Stomach (tissue), 4 donors: Measurements from ENCODE around the gene TRNT1.

Source experiments
- CTCF ChIP-seq, 7 experiments: fragments of 450-650 bp in 4 of 7; fragments of 200-600 bp in 3 of 7; sonication (generic) in 3 of 7; IDR thresholded peaks; one replicate each; pipeline ENCODE4 v1.5.1; 2016 to 2019; ENCODE audit warnings: antibody characterized with exemption in 7 of 7, control low read depth in 2 of 7, mild to moderate bottlenecking in 1 of 7
- EP300 ChIP-seq: sonication (generic); formaldehyde crosslinking; IDR thresholded peaks from one replicate; pipeline ENCODE4 v1.6.1; 2017; ENCODE audit warnings: antibody characterized with exemption
- POLR2A ChIP-seq, 4 donors: fragments of 450-650 bp; IDR thresholded peaks; one replicate each; pipeline ENCODE4 v1.6.1; 2016; ENCODE audit warnings: antibody characterized with exemption in 4 of 4, control low read depth in 2 of 4, mild to moderate bottlenecking in 1 of 4, moderate library complexity in 1 of 4
- POLR2AphosphoS5 ChIP-seq, 3 donors: sonication (generic); formaldehyde crosslinking; IDR thresholded peaks; one replicate each; pipeline ENCODE4 v1.6.1; 2016; ENCODE audit warnings: antibody characterized with exemption in 3 of 3

GRCh38 chr3:3110749-3111361 is 15.9 kb upstream of the TRNT1 start:
- TF ChIP-seq POLR2A (IDR thresholded peaks at IDR 0.05) (no peak), CTCF (IDR thresholded peaks at IDR 0.05) (no peak), EP300 (no peak), POLR2AphosphoS5 (IDR thresholded peaks at IDR 0.05) (no peak)
